Cerebellar cortex (tissue), 1 donor: Measurements from ENCODE around the gene TNFRSF12A.
"Not testable (repeated sequence)": the region's sequence is repeated elsewhere in the genome, so short reads cannot be mapped to it uniquely, and the experiment has no call there.

Source experiments
- DNase-seq: peaks from one replicate; pipeline ENCODE4 v3.0.0-alpha.2; 2015; ENCODE audit warnings: low spot score

The TNFRSF12A gene

DNA sequence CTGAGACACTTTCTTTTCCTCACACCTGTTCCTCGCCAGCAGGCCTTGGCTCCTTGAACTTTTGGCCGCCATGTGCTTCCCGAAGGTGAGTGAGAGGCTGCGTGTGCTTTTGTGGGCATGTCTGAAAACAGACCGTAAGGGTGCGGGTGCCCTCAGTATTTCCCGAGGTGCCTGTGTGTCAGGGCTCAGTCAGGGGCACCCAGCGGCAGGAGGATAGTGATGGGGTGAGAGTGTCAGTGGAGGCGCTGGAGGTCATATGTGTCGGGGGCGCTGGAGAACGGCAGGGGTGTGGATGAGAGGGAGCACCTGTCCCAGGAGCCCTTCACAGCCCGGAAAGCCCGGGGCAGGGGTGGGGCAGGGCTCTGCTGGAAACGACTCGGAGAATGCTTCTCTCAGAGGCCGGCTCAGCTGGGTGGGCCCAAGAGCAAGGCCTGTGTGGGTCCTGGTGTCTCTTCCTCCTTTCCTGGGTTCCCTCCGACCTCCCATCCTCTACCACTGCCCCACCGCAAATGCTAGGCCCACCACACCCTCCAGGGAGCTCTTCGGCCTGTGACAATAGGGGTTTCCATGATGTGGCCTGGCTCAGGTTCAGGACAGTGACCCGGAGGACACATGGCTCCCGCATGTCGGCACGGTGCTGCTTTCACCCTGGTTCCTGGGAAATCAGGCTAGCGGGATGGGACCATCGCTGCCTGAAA, 45.7 kb downstream of the TNFRSF12A start:
- no peak for DNase-seq

- DNase-seq: no peak
Observed at GRCh38 chr16:3066440-3066748, 46.2 kb downstream of the TNFRSF12A start.

- DNase-seq: no peak
Observed at GRCh38 chr16:3068487-3068886, 48.3 kb downstream of the TNFRSF12A start.

GRCh38 chr16:3069146-3069545, 49.0 kb downstream of the TNFRSF12A start:
- not testable (repeated sequence) for DNase-seq

DNA sequence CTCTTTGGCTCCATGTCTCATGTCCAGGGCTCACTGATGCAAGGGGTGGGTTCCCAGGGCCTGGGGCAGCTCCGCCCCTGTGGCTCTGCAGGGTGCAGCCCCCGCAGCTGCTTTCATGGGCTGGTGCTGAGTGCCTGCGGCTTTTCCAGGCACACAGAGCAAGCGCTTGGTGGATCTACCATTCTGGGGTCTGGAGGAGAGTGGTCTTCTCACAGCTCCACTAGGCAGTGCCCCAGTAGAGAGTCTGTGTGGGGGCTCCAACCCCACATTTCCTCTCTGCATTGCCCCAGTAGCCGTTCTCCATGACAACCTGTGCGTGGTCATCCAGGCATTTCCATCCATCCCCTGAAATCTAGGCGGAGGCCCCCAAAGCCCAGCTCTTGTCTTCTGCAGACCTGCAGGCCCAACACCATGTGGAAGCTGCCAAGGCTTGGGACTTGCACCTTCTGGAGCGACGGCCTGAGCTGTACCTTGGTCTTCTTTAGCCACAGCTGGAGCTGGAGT, 50.5 kb downstream of the TNFRSF12A start:
- DNase-seq: no peak

GRCh38 chr16:3071655-3072054, 51.5 kb downstream of the TNFRSF12A start:
- DNase-seq: no peak
